ENCODE data around the gene NEU4.
"Not testable (repeated sequence)": the region's sequence is repeated elsewhere in the genome, so short reads cannot be mapped to it uniquely, and the experiment has no call there.

The NEU4 gene

GRCh38 chr2:241814393-241814642 is 5.3 kb downstream of the NEU4 start:
- DNase-seq = no peak

- no peak for DNase-seq
Measured at GRCh38 chr2:241814643-241815476, 5.9 kb downstream of the NEU4 start.

DNA sequence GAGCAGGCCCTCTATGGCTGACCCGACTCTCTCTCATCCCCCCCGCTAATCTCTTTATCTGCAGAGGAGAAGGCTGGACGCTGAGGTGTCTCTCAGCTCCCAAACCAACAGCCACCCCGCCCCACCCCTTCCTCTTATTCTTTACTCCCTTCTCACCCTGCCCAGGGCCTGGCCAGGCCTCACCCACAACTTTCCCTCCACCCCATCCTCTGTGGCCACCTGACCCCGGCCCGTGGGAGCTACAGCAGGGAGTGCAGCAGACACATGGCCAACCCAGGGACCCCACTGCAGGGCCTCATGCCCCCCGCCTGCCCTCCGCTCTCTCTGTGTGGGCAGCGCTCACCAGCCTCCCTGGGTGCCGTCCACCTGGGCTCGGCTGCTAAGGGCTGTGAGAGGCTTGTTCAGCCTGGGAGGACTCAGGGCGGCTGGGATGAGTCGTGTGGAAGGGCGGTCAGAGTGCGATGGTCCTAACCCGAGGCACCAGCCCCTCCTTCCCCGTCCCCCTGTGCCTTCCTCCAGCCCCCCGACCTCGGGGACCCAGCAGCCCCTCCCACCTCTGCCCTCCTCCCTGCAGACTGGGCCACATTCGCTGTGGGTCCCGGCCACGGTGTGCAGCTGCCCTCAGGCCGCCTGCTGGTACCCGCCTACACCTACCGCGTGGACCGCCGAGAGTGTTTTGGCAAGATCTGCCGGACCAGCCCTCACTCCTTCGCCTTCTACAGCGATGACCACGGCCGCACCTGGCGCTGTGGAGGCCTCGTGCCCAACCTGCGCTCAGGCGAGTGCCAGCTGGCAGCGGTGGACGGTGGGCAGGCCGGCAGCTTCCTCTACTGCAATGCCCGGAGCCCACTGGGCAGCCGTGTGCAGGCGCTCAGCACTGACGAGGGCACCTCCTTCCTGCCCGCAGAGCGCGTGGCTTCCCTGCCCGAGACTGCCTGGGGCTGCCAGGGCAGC is 6.8 kb downstream of the NEU4 start:
- no peak for DNase-seq

GRCh38 chr2:241816431-241817121 is 7.6 kb downstream of the NEU4 start:
- DNase-seq = no peak

DNA sequence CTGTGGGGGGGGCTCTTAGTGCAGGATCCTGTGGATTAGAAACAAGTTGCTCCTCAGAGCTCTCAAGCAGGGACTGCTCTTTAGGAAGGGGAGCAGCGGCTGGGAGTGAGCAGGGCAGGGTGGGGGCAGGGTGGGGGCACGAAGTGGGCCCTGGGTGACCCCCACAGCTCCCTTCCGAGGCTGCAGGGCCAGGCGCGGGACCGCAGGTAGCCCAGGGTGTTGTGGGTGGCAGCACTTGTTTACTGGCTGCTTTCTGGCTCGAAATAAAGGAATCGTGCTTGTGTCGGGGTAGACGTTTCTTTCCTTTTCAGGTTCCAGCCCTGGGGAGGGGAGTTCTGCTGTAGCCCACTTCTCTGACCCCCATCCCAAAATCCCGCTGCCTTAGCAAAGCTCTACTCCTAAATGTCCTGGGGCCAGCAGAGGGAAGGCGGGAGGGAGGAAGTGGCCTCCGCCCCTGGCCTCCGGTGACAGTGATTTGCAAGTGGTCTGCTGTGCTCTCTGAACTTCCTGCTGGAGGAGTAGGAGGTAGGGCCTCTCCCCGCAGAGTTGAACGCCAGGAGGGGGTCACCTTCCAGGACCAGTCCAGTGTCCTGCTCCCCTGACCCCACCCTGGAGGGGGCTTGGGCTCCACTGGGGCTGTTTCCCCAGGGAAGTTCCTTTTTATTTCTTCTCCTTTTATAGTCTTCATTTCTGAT is 8.3 kb downstream of the NEU4 start:
- no peak for DNase-seq

- not testable (repeated sequence) for DNase-seq
Measured at GRCh38 chr2:241817821-241818215, 8.8 kb downstream of the NEU4 start.

GRCh38 chr2:241818229-241818942 is 9.4 kb downstream of the NEU4 start:
- no peak for DNase-seq

- DNase-seq = no peak
Measured at GRCh38 chr2:241818943-241819270, 9.9 kb downstream of the NEU4 start.

GRCh38 chr2:241819947-241820624 is 11.1 kb downstream of the NEU4 start:
- DNase-seq = not testable (repeated sequence)

GRCh38 chr2:241820625-241821384 is 11.8 kb downstream of the NEU4 start:
- DNase-seq = no peak

DNA sequence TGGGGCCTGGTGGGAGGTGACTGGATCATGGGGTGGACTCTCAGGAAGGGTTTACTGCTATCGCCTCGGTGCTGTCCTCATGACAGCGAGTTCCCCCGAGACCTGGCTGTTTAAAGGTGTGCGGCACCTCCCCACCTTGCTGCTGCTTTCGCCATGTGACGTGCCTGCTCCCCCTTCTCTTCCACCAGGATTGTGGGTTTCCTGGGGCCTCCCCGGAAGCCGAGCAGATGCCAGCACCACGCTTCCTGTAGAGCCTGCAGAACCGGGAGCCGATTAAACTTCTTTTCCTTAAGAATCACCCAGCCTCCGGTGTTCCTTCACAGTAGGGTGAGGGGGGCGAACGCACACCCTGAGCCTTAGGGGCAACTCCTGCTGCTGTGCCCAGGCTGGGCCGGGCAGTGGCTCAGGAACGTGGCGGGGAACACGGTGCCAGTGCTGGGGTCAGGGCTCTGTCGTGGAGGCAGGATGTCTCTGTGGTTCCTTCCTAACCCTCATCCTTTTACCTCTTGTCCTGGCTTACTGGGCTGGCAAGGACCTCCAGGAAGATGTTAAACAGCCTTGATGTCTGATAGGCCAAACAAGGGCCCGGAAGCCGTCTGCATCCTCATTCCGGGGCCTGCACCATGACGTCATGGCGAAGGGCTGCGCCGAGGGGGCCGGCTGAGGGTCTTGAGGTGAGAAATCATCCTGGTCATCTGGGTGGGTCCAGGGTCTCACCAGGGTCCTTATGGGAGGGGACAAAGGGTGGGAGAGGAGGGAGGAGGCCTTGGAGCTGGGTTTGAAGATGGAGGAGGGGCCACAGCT is 12.7 kb downstream of the NEU4 start:
- no peak for DNase-seq

DNA sequence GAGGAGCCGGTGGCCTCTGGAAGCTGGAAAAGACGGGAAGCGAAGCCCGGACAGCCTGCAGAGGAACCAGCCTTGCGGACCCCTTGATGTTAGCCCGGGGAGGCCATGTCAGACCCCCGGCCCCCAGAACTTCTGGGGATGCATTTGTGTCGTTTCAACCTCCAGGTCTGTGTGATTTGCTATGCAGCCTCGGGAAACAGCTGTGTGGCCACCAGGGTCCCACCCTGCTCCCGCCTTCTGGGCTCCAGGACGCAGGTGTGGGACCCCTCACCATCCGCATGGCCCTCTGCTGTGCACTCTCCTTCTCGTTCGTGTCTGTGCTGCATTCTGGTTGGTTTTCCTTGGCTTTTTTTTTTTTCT is 13.3 kb downstream of the NEU4 start:
- no peak for DNase-seq

GRCh38 chr2:241823531-241824437 is 14.8 kb downstream of the NEU4 start:
- DNase-seq = not testable (repeated sequence)

DNA sequence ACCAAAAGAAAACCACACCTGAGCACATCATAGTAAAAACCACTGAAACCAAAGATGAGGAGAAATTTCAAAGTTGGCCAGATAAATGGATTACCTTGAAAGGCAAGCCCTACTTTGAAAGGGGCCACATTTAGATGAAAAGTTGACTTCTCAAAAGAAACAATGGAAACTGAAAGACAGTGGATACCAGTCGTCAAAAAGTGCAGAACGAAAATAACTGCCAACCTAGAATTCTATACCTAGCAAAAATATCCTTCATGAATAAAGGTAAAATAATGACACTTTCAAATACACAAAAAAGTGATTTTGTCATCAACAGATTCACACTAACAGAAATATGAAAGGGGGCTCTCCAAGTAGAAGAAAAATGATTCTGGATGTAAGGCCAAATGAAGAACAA is 18.4 kb downstream of the NEU4 start:
- no peak for DNase-seq

- no peak for DNase-seq
Measured at GRCh38 chr2:241833101-241833663, 24.2 kb downstream of the NEU4 start.

- not testable (repeated sequence) for DNase-seq
Measured at GRCh38 chr2:241833756-241834526, 24.9 kb downstream of the NEU4 start.

DNA sequence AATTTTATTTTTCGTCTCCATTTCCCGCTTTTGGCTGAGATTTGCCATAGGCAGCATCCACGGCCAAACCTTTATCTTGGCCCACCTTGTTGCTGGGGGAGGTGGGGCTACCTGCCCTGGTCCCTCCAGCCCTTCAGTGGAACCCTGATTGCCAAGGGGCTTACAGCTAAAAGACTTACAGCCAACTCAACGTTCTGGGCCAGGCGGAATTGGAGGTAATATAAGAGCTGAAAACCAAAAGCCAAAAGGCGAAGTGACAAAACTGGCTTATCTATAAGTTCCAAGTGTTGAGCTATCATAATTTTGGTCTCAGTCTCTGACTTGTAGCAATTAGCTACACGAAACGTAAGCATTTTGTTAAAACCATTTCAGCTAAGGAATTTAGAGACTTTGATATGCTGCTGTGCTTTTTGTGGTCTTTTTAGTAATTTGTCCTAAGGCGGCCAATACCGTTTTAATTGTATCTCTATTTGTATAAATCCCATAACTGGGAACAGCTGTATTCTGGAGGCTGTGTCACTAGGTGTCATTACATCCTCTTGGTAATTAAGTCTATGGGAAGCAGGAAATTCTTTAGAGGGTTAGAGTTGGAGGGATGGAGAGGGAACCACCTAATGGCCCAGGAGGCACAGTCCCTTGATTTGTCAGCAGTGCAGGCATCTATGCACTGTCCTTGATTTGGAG is 25.7 kb downstream of the NEU4 start:
- no peak for DNase-seq
